Stimulated activated CD4-positive, alpha-beta T cell treated with anti-CD3 and anti-CD28 coated beads, Interleukin-12 subunit alpha, Interleukin-12 subunit beta, amount 100 ng/mL, for 24 hours (primary cell): ENCODE results near the gene EXOC2.

Source experiments
- DNase-seq, 2 experiments: peaks; one replicate each; pipeline ENCODE4 v3.0.0-alpha.2; 2020; ENCODE audit warnings: low read depth in 2 of 2

EXOC2 gene

DNA sequence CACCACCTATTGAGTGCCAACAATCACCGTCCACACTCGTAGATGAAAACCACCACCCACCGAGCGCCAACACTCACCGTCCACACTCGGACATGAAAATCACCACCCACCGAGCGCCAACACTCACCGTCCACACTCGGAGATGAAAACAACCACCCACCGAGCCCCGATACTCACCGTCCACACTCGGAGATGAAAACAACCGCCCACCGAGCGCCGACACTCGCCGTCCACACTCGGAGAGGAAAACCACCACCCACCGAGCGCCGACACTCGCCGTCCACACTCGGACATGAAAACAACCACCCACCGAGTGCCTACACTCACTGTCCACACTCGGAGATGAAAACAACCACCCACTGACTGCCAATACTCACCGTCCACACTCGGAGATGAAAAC, 172.1 kb downstream of the EXOC2 start:
- DNase-seq, result no peak

DNA sequence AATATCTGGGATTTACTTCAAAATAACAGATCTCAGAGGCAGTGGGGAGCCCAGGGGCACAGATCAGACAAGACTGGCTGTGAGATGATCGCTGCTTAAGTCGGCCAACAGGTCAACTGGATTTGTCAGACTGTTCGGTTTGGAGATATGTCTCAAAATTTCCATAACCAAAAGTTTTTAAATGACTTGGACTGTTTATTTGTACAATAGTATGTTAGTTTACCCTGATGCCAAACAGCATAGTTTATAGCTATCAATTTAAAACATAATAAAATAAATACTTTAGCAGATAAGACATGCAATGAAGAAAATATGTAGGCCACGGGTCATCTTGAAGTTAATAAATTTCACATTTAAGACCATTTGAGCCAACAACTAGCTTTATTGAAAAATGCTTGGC, 174.7 kb downstream of the EXOC2 start:
- no peak for DNase-seq

DNA sequence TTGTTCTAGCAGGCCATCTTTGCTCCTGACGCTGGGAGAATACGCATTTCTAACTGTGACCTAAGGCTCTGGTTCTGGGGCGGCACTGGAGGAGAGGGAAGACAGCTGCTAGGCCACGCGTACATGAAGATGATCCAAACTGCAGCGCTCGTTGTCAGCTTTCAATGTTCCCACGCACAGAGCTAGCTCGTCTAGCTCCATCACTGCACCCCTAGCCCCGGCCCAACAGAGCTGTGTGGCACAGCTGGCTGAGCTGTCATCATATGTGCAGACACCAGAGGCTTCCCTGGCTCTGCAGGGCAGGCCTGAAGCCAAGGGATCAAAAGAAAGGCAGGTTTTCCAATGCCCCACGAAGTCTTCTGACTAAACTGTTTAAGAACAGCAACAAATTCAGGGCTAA, 176.7 kb downstream of the EXOC2 start:
- DNase-seq, result no peak

DNA sequence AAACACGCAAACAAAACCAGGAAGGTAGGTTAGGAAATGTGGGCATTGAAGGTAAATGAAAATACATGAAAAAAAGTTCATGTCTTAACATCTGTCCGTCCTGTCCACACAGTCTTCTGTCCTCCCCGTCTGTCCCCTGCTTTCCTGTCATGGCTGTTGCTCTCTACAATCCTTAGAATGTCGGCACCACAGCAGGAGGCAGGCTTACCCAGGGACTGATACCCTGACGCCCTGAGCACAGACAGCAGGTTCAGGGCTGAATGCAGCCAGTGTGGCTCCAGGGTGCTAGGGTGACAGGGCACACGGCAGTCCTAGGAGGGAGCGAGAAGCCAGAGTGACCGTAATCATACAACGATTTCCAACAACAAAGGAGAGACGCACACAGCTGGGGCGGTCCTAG, 177.7 kb downstream of the EXOC2 start:
- DNase-seq, result no peak

DNA sequence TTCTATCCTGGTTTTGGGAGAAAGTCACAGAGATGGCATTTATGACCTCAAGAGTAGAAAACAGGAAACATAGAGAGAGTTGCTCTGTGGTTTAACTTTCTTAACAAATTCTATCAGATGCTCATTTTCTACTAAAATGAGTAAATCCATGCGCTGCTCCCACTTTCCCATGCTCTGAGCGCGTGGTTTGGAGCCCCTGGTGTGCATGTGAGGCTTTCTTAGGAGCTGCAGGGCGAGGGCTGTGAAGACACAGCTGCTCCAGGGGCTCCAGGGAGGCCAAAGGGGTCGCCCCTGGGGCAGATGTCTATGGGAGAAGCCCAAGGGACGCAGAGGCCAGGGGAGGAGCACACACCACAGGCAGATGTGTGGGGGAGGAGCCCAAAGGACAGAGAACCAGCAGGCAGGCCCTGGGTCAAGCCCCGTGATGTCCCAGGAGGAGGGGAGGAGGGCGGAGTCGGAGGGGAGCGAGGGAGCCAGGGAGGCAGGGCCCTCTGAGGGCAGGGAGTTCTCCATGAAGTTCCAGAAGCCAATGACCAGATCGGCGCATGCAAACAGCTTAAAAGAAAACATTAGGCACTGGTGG, 178.5 kb downstream of the EXOC2 start:
- DNase-seq, result no peak

DNA sequence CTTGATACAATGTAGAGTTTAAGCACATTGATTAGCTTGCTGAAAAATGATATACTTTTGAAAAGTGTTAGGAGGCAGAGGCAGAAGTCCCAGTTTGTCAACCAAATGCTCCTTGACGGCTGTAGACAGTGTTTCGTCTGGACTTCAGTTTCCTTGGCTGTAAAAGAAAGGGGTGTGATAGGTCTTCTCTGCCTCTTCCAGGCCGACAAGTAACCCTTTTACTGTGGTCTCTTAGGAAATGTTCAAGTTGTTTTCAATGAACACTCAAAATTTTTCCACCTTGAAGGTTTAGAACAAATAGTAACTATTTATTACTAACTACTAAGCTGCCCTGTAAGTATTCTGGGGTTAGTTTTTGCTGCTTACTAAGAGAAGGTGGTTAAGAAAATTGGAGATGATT, 179.0 kb downstream of the EXOC2 start:
- DNase-seq, result no peak

DNA sequence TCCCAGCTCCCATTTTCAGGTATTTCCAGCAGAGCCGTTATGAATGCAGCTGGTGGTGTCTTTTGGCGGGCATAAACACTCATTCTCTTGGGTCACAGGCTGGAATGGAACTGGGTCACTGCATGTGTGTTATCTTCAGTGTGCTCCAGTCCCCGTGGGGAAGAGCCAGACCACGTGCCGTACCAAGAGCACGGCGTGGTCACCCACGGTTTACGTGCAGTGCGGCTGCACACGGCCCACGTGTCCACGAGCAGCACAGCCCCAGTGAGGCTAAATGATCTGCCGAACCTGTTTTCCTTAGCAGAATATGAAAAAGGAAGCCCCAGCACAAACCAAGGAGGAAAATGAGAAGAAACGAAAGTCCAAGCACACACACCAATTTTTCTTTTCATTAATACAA, 179.9 kb downstream of the EXOC2 start:
- no peak for DNase-seq

DNA sequence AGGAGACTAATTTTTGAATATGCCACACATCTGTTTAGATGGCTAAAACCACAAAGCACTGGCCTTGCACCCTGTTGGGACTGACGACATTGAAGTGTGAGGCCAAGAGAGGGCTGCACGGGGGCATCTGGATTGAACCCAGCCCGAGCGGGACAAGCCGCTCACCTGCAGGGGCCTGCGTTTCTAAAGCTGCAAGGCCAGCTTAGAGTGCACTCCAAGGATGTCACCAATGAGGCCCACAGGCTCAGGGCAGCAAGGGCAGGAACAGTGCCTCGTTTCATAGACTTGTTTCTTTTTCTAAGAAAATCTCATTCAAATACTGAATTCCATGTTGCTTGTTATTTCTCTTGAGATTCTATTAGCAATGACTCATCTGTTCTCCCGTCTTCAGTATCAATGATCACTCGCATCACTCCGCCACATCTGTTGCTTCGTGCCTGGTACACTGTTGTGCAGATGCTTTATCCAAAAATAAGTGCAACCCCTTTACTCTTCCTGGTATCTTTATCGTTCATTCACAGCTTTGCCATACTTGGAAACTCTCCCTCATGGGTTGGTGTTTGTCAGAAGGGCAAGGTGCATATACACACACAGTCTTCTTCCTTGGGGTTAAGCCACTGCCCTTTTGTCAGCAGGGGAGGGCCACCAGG, 181.3 kb downstream of the EXOC2 start:
- no peak for DNase-seq

DNA sequence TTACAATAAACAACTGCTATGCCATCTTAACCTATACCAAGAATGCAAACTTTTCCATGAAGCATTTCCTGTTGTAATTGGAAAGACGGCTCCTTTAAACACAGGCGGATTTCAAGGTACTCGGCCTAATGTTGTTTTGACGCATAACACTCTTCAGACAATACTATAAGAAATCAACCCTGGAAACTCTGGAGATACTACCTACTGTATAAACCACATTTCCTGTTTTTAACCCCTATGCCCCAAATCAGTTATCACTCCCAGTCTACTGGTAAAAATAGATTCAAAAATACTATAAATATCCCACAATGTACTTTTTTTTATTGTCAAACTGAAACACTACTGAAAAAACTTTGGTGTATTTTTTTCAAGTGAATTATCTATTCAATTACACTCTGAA, 183.3 kb downstream of the EXOC2 start:
- DNase-seq, result no peak

DNA sequence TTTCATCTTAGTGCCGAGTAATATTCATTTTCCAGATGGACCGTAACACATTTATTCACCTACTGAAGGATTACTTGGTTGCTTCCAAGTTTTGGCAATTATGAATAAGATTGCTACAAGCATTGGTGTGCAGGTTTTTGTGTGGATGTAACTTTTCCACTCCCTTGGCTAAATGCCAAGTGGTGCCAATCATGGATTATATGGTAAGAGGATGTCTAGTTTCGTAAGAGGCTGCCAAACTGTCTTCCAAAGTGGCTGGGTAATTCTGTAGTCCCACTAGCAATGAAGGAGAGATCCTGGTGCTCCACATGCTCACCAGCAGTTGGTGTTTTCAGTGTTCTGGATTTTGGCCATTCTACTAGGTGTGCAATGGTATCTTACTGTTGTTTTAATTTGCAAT, 184.3 kb downstream of the EXOC2 start:
- no peak for DNase-seq

DNA sequence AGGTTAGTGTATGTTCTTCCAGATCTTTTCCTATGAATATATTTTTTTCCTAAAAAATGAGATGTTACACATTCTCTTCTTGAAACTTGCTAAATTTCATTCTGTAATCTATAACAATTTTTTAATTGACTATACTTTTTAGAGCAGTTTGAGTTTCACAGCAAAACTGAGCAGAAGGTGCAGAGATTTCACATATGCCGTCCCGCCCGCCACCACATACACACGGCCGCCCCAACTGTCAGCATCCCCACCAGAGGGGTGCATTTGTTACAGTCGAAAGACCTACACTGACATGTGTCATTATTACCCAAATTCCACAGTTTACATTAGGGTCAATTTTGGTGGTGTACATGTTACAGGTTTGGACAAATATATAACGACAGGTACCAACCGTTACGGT, 184.9 kb downstream of the EXOC2 start:
- DNase-seq, result no peak

DNA sequence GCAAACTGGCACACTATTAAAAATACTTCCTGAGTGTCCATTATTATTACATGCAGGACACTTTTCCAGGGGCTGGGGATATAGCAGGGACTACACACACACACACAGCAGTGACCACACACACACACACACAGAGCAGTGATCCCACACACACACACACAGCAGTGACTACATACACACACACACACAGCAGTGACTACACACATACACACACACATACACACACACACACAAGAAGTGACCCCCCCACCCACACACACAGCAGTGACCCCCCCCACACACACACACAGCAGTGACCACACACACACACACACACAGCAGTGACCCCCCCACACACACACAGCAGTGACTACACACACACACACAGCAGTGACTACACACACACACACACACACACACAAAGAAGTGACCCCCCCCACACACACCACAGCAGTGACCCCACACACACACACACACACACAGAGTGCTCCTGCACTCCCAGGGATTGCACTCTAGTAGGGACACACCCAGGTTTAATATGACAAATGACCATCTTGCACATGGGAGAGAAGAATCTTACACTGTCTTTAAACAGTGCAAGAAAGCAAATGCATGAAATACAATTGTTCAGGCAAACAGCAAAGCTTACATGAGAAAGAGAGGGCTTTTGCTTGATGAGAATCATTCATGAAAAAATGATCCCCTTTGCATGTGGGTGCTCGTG, 185.9 kb downstream of the EXOC2 start:
- DNase-seq, result no peak

DNA sequence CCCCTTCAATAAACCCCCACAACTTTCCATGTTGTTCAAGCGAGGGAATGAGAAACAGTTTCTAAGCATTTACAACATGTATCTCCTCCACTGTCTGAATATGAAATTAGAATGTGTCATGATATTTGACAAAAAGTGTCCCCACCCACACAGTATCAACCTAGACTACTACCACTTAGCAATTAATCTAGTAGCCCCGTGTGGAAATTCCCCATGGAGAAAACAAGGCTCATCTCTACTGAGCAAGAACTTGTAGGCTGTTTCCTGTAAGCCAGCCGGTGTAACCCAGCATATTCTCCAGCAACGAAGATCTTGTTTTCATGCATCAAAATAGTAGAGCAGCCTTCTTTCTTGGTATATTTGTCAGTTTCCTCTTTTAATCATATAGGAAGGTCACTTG, 186.4 kb downstream of the EXOC2 start:
- peak; percentile 54 to 65 for DNase-seq

DNA sequence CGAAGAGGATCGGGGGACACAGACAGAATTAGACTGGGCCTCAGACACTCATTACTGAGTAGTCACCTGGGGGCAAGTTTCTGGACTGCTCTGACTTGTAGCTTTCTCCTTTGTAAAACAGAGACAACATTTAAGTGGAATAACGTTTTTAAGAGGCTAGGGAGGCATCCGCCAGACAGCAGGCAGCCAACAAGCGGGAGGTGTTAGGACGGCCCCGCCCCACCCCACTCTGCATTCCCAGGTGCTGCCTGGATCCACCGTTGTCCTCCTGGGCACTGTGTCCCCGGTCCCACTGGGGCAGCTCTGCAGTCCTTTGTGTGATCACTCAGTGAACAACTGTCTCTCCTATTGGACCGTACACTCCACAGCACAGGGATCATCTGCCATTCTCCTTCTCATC, 187.6 kb downstream of the EXOC2 start:
- no peak for DNase-seq

DNA sequence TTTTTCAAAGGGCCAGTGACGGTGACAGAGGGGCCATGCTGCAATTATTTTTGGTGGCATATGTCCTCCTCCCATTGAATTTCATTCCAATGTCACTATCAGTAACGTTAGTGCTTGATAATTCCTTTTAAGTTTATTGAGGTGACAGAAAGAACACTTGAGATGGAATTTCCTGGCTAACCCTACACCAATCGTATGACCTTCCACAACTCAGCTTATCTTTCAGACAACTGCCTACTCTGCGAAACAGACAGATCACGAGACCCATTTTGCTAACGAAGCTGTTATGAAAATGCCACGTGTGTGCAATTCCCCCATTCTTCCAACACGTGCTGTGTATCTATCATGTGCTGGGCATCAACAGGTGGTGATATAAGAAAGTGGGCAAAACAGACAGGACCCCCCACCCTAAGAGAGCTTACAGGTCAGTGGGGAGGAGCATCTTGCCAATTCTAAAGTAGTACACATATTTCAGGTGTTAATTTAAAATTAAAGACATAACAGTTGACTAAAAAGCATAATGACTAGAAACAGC, 188.4 kb downstream of the EXOC2 start:
- DNase-seq, result no peak

DNA sequence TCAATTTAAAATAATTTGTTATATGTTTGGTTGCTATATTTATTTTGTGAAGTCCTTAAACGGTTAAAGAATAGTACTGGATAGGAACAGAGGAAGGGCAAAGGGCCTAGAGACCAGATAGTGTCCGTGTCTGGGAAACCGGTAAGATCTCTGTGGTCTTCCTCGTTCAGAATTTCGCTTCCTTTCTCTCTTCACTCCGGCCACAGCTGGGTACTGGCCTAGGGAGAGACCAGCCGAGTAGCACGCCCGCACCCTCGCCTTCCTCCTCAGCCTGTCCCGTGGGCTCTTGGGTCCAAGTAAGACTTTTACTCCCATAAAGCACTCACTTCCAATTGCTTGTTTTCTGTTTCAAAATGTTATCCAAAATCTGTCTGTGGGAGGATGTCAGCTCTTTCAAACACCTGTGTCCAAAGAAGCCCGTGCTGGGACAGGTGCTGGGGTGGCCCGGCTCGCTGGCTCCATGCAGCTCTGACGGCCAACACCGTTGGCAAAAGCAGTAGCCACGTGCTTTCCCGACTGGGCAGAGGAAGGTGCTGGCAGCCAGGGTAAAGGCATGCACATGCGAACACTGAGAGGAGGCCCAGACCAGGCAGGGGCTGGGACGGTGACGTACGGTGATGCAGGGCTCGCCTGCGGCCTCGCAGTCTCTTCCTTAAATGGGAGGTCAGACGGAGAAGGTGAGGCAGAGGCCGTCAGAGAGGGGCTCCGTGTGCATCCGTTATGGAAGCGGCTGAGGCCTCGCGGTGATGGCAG, 189.2 kb downstream of the EXOC2 start:
- DNase-seq, result no peak

DNA sequence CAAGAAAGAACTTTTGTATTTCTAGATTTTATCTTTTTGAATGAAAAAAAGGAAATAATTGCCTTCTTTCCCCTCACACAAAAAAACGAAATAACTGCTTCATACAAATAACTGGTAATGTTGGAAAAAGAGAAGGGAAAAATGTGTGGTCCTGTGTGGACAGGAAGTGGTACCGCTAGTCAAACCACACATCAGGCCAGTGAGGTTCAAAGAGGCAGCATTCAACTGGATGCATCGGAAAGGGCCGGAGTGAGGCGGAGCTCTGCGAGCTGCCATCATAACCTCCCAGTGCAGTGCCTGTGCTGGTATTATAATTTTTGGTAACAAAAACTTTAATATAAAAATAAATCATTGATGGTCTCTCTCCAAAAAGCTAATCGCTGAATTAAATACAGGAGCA, 190.2 kb downstream of the EXOC2 start:
- no peak for DNase-seq

DNA sequence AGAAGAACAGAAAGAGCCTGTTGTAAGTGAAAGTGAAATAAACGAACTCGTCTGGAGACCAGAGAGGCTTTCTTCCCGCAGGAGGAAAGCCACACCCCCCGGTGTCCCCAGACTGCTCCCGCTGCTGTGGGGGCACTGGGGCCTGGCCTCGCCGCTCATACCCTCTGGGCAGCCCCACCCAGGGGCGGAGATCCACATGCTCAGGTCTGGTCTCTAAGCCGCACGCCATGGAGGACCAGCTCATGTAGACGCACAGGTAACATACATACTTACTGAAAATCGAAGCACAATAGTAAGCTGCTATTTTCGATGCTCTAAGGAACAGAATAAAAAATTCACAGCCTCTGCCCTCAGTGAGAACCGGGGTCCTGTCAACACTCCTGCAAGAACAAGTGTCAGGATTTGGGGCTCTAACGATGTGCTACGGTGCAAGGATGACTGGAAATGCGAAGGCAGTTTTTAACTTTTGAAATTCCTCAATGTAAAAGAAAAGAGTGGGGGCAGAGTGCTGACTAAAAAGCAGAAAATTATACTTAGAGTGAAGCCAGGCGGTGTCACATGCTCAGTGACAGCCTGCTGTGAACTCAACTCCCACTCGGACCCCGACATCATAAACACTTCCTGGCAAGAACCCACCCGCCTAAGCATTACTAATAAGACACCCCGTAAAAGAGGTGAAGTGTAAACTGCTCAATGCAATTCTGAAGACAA, 190.9 kb downstream of the EXOC2 start:
- DNase-seq, result peak; percentile 49 to 63

DNA sequence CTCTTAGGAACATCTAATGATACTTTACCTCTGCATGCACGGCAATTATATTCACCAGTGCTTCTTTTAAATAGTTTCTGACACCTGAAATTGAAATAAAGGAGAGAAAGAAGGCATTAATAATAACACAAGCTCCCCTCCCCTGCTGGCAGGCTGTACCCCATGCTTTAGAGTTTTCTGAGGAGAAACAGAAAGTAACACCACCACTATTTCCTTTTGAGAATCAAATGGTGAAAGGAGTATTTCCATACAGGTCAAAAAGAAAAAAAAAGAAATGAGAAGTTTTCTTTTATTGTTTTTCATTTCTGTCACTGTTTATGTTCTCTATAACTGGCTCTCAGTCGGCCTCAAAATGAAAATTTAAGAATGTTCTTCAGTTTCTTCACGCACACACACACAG, 193.3 kb downstream of the EXOC2 start:
- no peak for DNase-seq

DNA sequence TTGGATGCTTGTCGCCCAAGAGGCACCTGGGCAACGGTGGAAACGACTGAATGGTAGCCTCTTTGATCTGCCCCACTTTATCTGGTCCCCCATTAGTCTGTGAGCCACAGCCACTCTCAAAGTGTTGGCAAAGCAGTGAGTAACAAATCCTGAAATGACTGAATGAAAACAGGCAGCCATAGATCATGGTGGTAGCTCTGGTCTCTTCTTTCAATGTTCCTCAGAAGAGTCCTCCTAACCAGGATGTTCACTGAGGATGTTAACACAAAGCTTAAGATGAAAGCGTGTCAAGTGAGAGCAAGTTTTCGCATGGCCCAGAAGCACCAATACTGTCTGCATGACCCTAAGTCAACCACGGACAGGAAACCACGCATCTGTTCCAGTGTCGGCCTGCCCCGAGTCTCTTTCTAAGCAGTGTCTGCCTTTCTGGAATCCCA, 194.1 kb downstream of the EXOC2 start:
- peak in 1 of 2 experiments; percentile 47 for DNase-seq

DNA sequence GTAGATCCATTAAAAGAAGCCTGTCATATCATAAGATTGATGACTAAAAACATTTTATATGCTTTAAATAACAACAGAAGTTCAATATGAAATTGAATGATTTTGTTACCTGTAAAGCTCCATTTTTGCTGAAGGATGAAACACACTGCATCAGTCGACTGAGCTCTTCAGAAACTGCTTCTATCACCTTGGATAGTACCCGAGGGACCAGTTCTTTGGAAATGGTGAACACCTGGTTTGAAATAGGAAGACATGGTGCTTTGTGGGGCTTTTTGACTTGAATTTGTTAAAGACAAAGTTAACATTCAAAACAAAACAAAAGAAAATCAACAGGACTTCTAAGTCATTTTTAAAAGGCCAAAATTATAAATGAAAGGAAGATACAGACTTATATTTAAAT, 195.7 kb downstream of the EXOC2 start:
- DNase-seq, result no peak

DNA sequence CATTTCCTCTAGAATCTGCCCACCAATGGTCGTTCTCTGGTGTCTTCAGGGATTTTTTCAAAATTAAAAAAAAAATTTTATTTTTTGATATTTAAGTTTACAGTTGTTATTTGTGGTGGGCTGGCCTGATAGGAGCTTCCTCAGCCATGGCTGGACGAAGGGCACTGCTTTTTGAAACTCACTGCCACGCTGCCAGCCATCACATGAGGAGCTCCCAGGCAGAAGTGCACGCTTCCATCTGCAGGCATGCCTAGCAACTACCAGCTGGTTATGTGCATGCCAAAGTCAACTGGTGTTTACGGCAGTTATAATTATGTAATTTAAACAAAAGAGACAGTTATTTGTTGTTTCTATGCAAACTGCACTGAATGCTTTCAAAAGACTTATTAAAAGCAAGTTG, 196.3 kb downstream of the EXOC2 start:
- no peak for DNase-seq
